Liver (tissue), 4 donors: ENCODE results near the gene TMC1. TPM values are rescaled to one million over a fixed set of nuclear protein-coding genes. Genes with fewer than 3 reads are reported as not detected.

ENCODE experiments used
- polyA plus RNA-seq, 2 donors: library from polyadenylated mRNA; stranded (reverse) in 1 of 2; unstranded in 1 of 2; fragments of 200-250 nt in 1 of 2; fragments of >200 nt in 1 of 2; fragmentation: Nextera tagmentation in 1 of 2; extraction: Ambion mirVana in 1 of 2; gene quantifications; one replicate each; pipeline versions ENCODE4 v1.2.1 to v1.2.3, GENCODE V29; 2013 to 2015
- total RNA-seq, 2 donors: library from RNA; depleted of rRNA; stranded (reverse); fragments of >200 nt; gene quantifications; one replicate each; pipeline ENCODE4 v1.2.3, GENCODE V29; 2014
- donor health status: healthy.
- donor health status: healthy.
- donor health status: healthy.

TMC1 gene
- total and polyA plus RNA-seq, 4 donors = 0.09 TPM; not detected in 3

Other genes with a start within 250 kb of the TMC1 start
- 100 to 1,000 TPM in 1 of 2 donors, 10 to 100 TPM in 1; 71.4 to 119 TPM for gene ZFAND5, start 156.4 kb upstream of the TMC1 start, total RNA-seq
- 10 to 100 TPM; 45.6 to 52.3 TPM for gene ZFAND5, start 156.4 kb upstream of the TMC1 start, polyA plus RNA-seq